RWPE2 (cell line): ENCODE data around the gene COA8.
A peak's percentile ranks its signal among the peaks of the same experiment; 100 is the strongest.

ENCODE experiments used
- ATAC-seq: fragments of 200-7000 bp; cut with Tn5 transposase; 3 replicates; pipeline ENCODE4 v1.9.1; 2021; ENCODE audit warnings: low read depth
- DNase-seq: peaks from one replicate; pipeline ENCODE4 v3.0.0-alpha.2; 2020; ENCODE audit warnings: low spot score
- H3K27ac ChIP-seq: fragments of 450-650 bp; 2 replicates; pipeline ENCODE4 v1.5.1; 2017; ENCODE audit warnings: mild to moderate bottlenecking; ENCODE audit not compliant: poor library complexity, severe bottlenecking
- H3K27me3 ChIP-seq: fragments of 250-450 bp; sonication (Bioruptor Pico); 2 replicates; pipeline ENCODE4 v1.5.1; 2021; ENCODE audit warnings: mild to moderate bottlenecking, moderate library complexity; ENCODE audit not compliant: insufficient read depth, poor library complexity, severe bottlenecking
- H3K36me3 ChIP-seq: fragments of 250-450 bp; sonication (Bioruptor Pico); 2 replicates; pipeline ENCODE4 v1.5.1; 2020; ENCODE audit warnings: low read depth, mild to moderate bottlenecking, moderate library complexity
- H3K4me1 ChIP-seq: fragments of 250-450 bp; sonication (Bioruptor Pico); 2 replicates; pipeline ENCODE4 v1.5.1; 2021; ENCODE audit warnings: mild to moderate bottlenecking, moderate library complexity; ENCODE audit not compliant: insufficient read depth, poor library complexity, severe bottlenecking
- H3K4me3 ChIP-seq: fragments of 250-450 bp; sonication (Bioruptor Pico); 2 replicates; pipeline ENCODE4 v1.5.1; 2021; ENCODE audit warnings: mild to moderate bottlenecking, moderate library complexity; ENCODE audit not compliant: severe bottlenecking
- H3K9me3 ChIP-seq: fragments of 250-450 bp; sonication (Bioruptor Pico); 2 replicates; pipeline ENCODE4 v1.5.1; 2021; ENCODE audit warnings: mild to moderate bottlenecking, moderate library complexity; ENCODE audit not compliant: severe bottlenecking
- CTCF ChIP-seq: fragments of 450-650 bp; IDR thresholded peaks from one replicate; pipeline ENCODE4 v1.5.1; 2017; ENCODE audit warnings: mild to moderate bottlenecking, moderate library complexity; ENCODE audit not compliant: poor library complexity, severe bottlenecking

COA8 gene

GRCh38 chr14:103568952-103569351 is 6.2 kb downstream of the COA8 start:
- Histone ChIP-seq H3K27me3 (no peaks in the 10 kb centered on the region), H3K27ac (no peak overlapping the region), H3K4me1 (no peaks in the 10 kb centered on the region), H3K4me3 (no peak overlapping the region), H3K9me3 (no peaks in the 10 kb centered on the region), H3K36me3 (peaks cover 30% of the 10 kb centered on the region)
- TF ChIP-seq CTCF, result no peak
- ATAC-seq, result no peak
- DNase-seq, result no peak

- H3K36me3 ChIP-seq, result peaks cover 35% of the 10 kb centered on the region
- H3K27me3 ChIP-seq, result no peaks in the 10 kb centered on the region
- no peaks in the 10 kb centered on the region for H3K9me3 ChIP-seq
- no peak for ATAC-seq
- TF ChIP-seq CTCF, result no peak
- H3K4me3 ChIP-seq, result no peak overlapping the region
- no peaks in the 10 kb centered on the region for H3K4me1 ChIP-seq
- no peak for DNase-seq
- H3K27ac ChIP-seq, result no peak overlapping the region
These were observed 6.6 kb downstream of the COA8 start for GRCh38 chr14:103569408-103569807.

GRCh38 chr14:103574104-103574503 is 11.3 kb downstream of the COA8 start:
- H3K27ac ChIP-seq, result no peak overlapping the region
- peaks cover 60% of the 10 kb centered on the region for H3K36me3 ChIP-seq
- no peak for TF ChIP-seq CTCF
- no peak overlapping the region for H3K4me3 ChIP-seq
- no peak for DNase-seq
- H3K27me3 ChIP-seq, result no peaks in the 10 kb centered on the region
- peaks cover 13% of the 10 kb centered on the region for H3K4me1 ChIP-seq
- H3K9me3 ChIP-seq, result no peaks in the 10 kb centered on the region
- no peak for ATAC-seq

- H3K27ac ChIP-seq, result no peak overlapping the region
- DNase-seq (no peak), ATAC-seq (no peak)
- no peak for TF ChIP-seq CTCF
- no peak overlapping the region for H3K4me3 ChIP-seq
- no peaks in the 10 kb centered on the region for H3K9me3 ChIP-seq
- no peaks in the 10 kb centered on the region for H3K27me3 ChIP-seq
- peaks cover 13% of the 10 kb centered on the region for H3K4me1 ChIP-seq
- H3K36me3 ChIP-seq, result peaks cover 60% of the 10 kb centered on the region
These were observed 12.0 kb downstream of the COA8 start for GRCh38 chr14:103574707-103575285.

- DNase-seq, result peak; percentile 96
- Histone ChIP-seq H3K36me3 (peaks cover 61% of the 10 kb centered on the region), H3K4me1 (peaks cover 13% of the 10 kb centered on the region), H3K4me3 (no peak overlapping the region), H3K27ac (peak overlapping the region; percentile 19), H3K27me3 (no peaks in the 10 kb centered on the region), H3K9me3 (no peaks in the 10 kb centered on the region)
- no peak for TF ChIP-seq CTCF
- ATAC-seq, result peak; percentile 99
These were observed 13.7 kb downstream of the COA8 start for GRCh38 chr14:103576371-103577024.
